Fibroblast of lung (primary cell): ENCODE measurements around the gene PIGA. TPM values are rescaled to one million over a fixed set of nuclear protein-coding genes. Genes with fewer than 3 reads are reported as not detected.

ENCODE experiments used
- DNase-seq, 2 donors: peaks; one replicate each; pipeline versions ENCODE4 v3.0.0 to v3.0.0-alpha.2; 2010; ENCODE audit warnings: low read depth in 2 of 2
- H2AFZ ChIP-seq: 2 replicates; pipeline ENCODE4 v1.5.1; 2012; ENCODE audit warnings: low read length, control low read depth, inconsistent platforms
- H3K27ac ChIP-seq: 2 replicates; pipeline ENCODE4 v1.5.1; 2011; ENCODE audit warnings: low read length, control low read depth; ENCODE audit not compliant: insufficient read depth
- H3K27me3 ChIP-seq: 2 replicates; pipeline ENCODE4 v1.5.1; 2011; ENCODE audit warnings: mild to moderate bottlenecking, low read length; ENCODE audit not compliant: control insufficient read depth, insufficient read depth
- H3K36me3 ChIP-seq: 2 replicates; pipeline ENCODE4 v1.5.1; 2011; ENCODE audit warnings: low read length; ENCODE audit not compliant: control insufficient read depth, insufficient read depth
- H3K4me1 ChIP-seq: 2 replicates; pipeline ENCODE4 v1.5.1; 2011; ENCODE audit warnings: low read length; ENCODE audit not compliant: control insufficient read depth, insufficient read depth; ENCODE audit errors: extremely low read depth
- H3K4me2 ChIP-seq: 2 replicates; pipeline ENCODE4 v1.5.1; 2011; ENCODE audit warnings: low read length, control low read depth; ENCODE audit not compliant: insufficient read depth; ENCODE audit errors: extremely low read depth
- H3K4me3 ChIP-seq, 4 experiments: fragments of 200-600 bp in 1 of 4; sonication (generic) in 1 of 4; replicated peaks in 1 of 4; 2 replicates each; pipeline ENCODE4 v1.5.1; 2011 to 2016; ENCODE audit warnings: low read length in 4 of 4, low read depth in 3 of 4, mild to moderate bottlenecking in 3 of 4, control low read depth in 2 of 4, inconsistent platforms in 1 of 4, mixed read lengths in 1 of 4; ENCODE audit not compliant: insufficient read depth in 1 of 4; ENCODE audit errors: control extremely low read depth in 1 of 4
- H3K79me2 ChIP-seq: 2 replicates; pipeline ENCODE4 v1.5.1; 2012; ENCODE audit warnings: mild to moderate bottlenecking, low read length, inconsistent platforms; ENCODE audit not compliant: control insufficient read depth, insufficient read depth
- H3K9ac ChIP-seq: 2 replicates; pipeline ENCODE4 v1.5.1; 2011; ENCODE audit warnings: mild to moderate bottlenecking, low read length, control low read depth; ENCODE audit not compliant: insufficient read depth
- H3K9me3 ChIP-seq: 2 replicates; pipeline ENCODE4 v1.5.1; 2012; ENCODE audit warnings: low read depth, low read length; ENCODE audit not compliant: control insufficient read depth, insufficient read depth
- H4K20me1 ChIP-seq: 2 replicates; pipeline ENCODE4 v1.5.1; 2011; ENCODE audit warnings: low read length; ENCODE audit not compliant: control insufficient read depth, insufficient read depth; ENCODE audit errors: extremely low read depth
- CTCF ChIP-seq, 2 donors: IDR thresholded peaks in 1 of 2; conservative IDR thresholded peaks in 1 of 2; 1 replicate in 1 of 2; 2 replicates in 1 of 2; pipeline ENCODE4 v1.5.1; 2011 to 2012; ENCODE audit warnings: low read length in 2 of 2, control low read depth in 1 of 2, inconsistent platforms in 1 of 2, low read depth in 1 of 2, mild to moderate bottlenecking in 1 of 2
- EZH2 ChIP-seq: IDR thresholded peaks from 2 replicates; pipeline ENCODE4 v1.5.1; 2012; ENCODE audit warnings: low read length, control low read depth, mild to moderate bottlenecking; ENCODE audit errors: missing control alignments
- polyA plus RNA-seq, 2 donors: library from polyadenylated mRNA; depleted of rRNA in 1 of 2; stranded (reverse) in 1 of 2; unstranded in 1 of 2; fragments of >200 nt; gene quantifications; 2 replicates each; pipeline ENCODE4 v1.2.1, GENCODE V29; 2011 to 2012; ENCODE audit warnings: missing spikeins in 1 of 2
- total RNA-seq: library from RNA; depleted of rRNA; stranded (reverse); fragments of >200 nt; gene quantifications from 2 replicates; pipeline ENCODE4 v1.2.1, GENCODE V29; 2014

The PIGA gene
- total and polyA plus RNA-seq, 2 donors (not counting 1 experiment from before 2014, with no cell fraction given) = 4.8 to 6.9 TPM

DNA sequence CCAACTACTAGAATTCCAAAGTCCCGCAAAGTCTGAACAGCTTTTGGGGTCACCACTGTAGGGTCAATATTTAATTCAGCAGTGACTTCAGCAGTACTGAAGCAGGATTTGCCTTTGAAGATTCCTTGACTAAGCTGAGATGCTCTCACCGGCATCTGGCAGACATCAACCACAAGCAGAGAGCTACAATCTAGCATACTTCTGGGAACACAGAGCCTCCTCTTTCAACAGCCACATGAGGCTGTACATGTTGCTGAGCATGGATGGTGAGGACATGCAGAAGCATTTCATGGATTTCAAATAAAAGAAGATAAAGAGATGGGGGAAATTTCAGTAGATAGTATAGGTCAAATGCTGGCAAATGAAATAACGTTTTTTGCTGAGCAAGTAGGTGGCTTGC is 13.3 kb downstream of the PIGA start:
- Histone ChIP-seq H3K36me3 (no peaks in the 10 kb centered on the region), H3K79me2 (no peaks in the 10 kb centered on the region), H3K4me3 (no peak overlapping the region), H3K4me2 (no peak overlapping the region), H4K20me1 (no peaks in the 10 kb centered on the region), H3K27ac (no peak overlapping the region), H3K4me1 (no peaks in the 10 kb centered on the region), H3K9ac (no peak overlapping the region), H3K27me3 (no peaks in the 10 kb centered on the region), H3K9me3 (no peaks in the 10 kb centered on the region), H2AFZ (no peak overlapping the region)
- DNase-seq = no peak
- TF ChIP-seq CTCF (conservative IDR thresholded peaks at IDR 0.05 in 1 of 2, IDR thresholded peaks at IDR 0.05 in 1 of 2; ENCODE audit: low read depth in 1 of 2, low read length in 2 of 2) (no peak), EZH2 (no peak)

GRCh38 chrX:15321447-15321846 is 13.9 kb downstream of the PIGA start:
- H4K20me1 ChIP-seq = no peaks in the 10 kb centered on the region
- no peak overlapping the region for H3K4me2 ChIP-seq
- no peaks in the 10 kb centered on the region for H3K9me3 ChIP-seq
- no peaks in the 10 kb centered on the region for H3K79me2 ChIP-seq
- no peak overlapping the region for H3K4me3 ChIP-seq
- H3K9ac ChIP-seq = no peak overlapping the region
- H2AFZ ChIP-seq = no peak overlapping the region
- no peaks in the 10 kb centered on the region for H3K27me3 ChIP-seq
- H3K4me1 ChIP-seq = no peaks in the 10 kb centered on the region
- no peak for TF ChIP-seq CTCF (conservative IDR thresholded peaks at IDR 0.05 in 1 of 2, IDR thresholded peaks at IDR 0.05 in 1 of 2; ENCODE audit: low read depth in 1 of 2, low read length in 2 of 2)
- no peak for TF ChIP-seq EZH2
- DNase-seq = no peak
- no peaks in the 10 kb centered on the region for H3K36me3 ChIP-seq
- H3K27ac ChIP-seq = no peak overlapping the region

DNA sequence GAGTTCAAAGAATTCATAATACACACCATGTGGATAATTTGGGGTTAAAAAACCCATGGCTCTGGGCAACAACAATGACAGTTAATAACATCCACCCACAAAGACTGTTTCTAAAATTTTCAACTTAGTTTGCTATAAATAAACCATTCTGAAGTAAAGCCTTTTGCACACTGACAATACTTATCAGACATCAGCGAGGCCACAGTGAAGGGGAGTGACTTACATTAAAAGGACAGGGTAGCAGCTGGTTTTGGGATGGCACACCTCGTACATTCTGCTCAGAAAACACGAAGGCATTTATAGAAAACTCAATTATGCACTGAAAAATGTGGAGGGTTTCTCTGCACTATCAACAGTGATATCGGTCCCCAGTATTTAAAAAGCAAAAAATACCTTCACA is 15.0 kb downstream of the PIGA start:
- Histone ChIP-seq H3K4me2 (no peak overlapping the region), H4K20me1 (no peaks in the 10 kb centered on the region), H3K36me3 (no peaks in the 10 kb centered on the region), H3K79me2 (no peaks in the 10 kb centered on the region), H3K4me1 (no peaks in the 10 kb centered on the region), H3K9me3 (no peaks in the 10 kb centered on the region), H3K4me3 (no peak overlapping the region), H3K27me3 (no peaks in the 10 kb centered on the region), H3K9ac (no peak overlapping the region), H3K27ac (no peak overlapping the region), H2AFZ (no peak overlapping the region)
- DNase-seq = no peak
- TF ChIP-seq EZH2 (no peak), CTCF (conservative IDR thresholded peaks at IDR 0.05 in 1 of 2, IDR thresholded peaks at IDR 0.05 in 1 of 2; ENCODE audit: low read depth in 1 of 2, low read length in 2 of 2) (no peak)
